Liver (tissue), 9 donors: ENCODE measurements around the gene LRMDA. TPM values are rescaled to one million over a fixed set of nuclear protein-coding genes. Genes with fewer than 3 reads are reported as not detected.

Source experiments
- DNase-seq: peaks from one replicate; pipeline ENCODE4 v3.0.0-alpha.2; 2017; ENCODE audit warnings: low spot score
- H3K27ac ChIP-seq, 2 donors: one replicate each; pipeline ENCODE4 v1.7.0; 2013; ENCODE audit warnings: inconsistent platforms in 2 of 2, low read length in 2 of 2, control low read depth in 1 of 2, low read depth in 1 of 2, mild to moderate bottlenecking in 1 of 2
- H3K27me3 ChIP-seq, 4 donors: one replicate each; pipeline versions ENCODE4 v1.6.1 to v1.7.0; 2013; ENCODE audit warnings: low read length in 3 of 4, inconsistent platforms in 1 of 4, mild to moderate bottlenecking in 1 of 4, moderate library complexity in 1 of 4; ENCODE audit not compliant: control insufficient read depth in 4 of 4, insufficient read depth in 4 of 4
- H3K36me3 ChIP-seq, 4 donors: one replicate each; pipeline versions ENCODE4 v1.6.1 to v1.7.0; 2013; ENCODE audit warnings: low read length in 3 of 4, mild to moderate bottlenecking in 3 of 4, low read depth in 1 of 4, moderate library complexity in 1 of 4; ENCODE audit not compliant: control insufficient read depth in 4 of 4, insufficient read depth in 3 of 4
- H3K4me1 ChIP-seq, 4 donors: one replicate each; pipeline versions ENCODE4 v1.6.1 to v1.7.0; 2013; ENCODE audit warnings: low read length in 3 of 4, mild to moderate bottlenecking in 3 of 4, moderate library complexity in 1 of 4; ENCODE audit not compliant: control insufficient read depth in 4 of 4, insufficient read depth in 4 of 4
- H3K4me3 ChIP-seq, 3 donors: one replicate each; pipeline versions ENCODE4 v1.6.1 to v1.7.0; 2013; ENCODE audit warnings: low read length in 3 of 3, control low read depth in 1 of 3, low read depth in 1 of 3, mild to moderate bottlenecking in 1 of 3
- H3K9ac ChIP-seq, 2 donors: one replicate each; pipeline ENCODE4 v1.7.0; 2013; ENCODE audit warnings: low read length in 2 of 2, mild to moderate bottlenecking in 2 of 2, moderate library complexity in 2 of 2, control low read depth in 1 of 2, low read depth in 1 of 2
- H3K9me3 ChIP-seq, 4 donors: one replicate each; pipeline versions ENCODE4 v1.6.1 to v1.7.0; 2013; ENCODE audit warnings: low read length in 3 of 4; ENCODE audit not compliant: control insufficient read depth in 4 of 4
- ATF3 ChIP-seq: IDR thresholded peaks from 2 replicates; pipeline ENCODE4 v1.6.1; 2016; ENCODE audit warnings: antibody characterized with exemption
- CTCF ChIP-seq: fragments of 150-350 bp; IDR thresholded peaks from 2 replicates; pipeline ENCODE4 v1.5.1; 2017; ENCODE audit warnings: improper control_type of control experiment, low read depth, low read length; ENCODE audit not compliant: missing input control
- EGR1 ChIP-seq, 2 donors: IDR thresholded peaks; 2 replicates each; pipeline ENCODE4 v1.6.1; 2016 to 2018; ENCODE audit warnings: antibody characterized with exemption in 2 of 2, low read depth in 2 of 2
- FOXA1 ChIP-seq: IDR thresholded peaks from 2 replicates; pipeline ENCODE4 v1.6.1; 2016; ENCODE audit warnings: antibody characterized with exemption
- FOXA2 ChIP-seq: IDR thresholded peaks from 2 replicates; pipeline ENCODE4 v1.6.1; 2016; ENCODE audit warnings: antibody characterized with exemption
- GABPA ChIP-seq, 2 donors: IDR thresholded peaks in 1 of 2; conservative IDR thresholded peaks in 1 of 2; 2 replicates each; pipeline ENCODE4 v1.6.1; 2016; ENCODE audit warnings: antibody characterized with exemption in 2 of 2, mild to moderate bottlenecking in 1 of 2, moderate library complexity in 1 of 2
- HNF4A ChIP-seq, 2 donors: conservative IDR thresholded peaks; 2 replicates each; pipeline ENCODE4 v1.6.1; 2016; ENCODE audit warnings: antibody characterized with exemption in 2 of 2, mild to moderate bottlenecking in 2 of 2
- HNF4G ChIP-seq: IDR thresholded peaks from 2 replicates; pipeline ENCODE4 v1.6.1; 2016; ENCODE audit warnings: antibody characterized with exemption
- JUND ChIP-seq, 2 donors: IDR thresholded peaks; 2 replicates each; pipeline ENCODE4 v1.6.1; 2016; ENCODE audit warnings: antibody characterized with exemption in 2 of 2
- MAX ChIP-seq: IDR thresholded peaks from 2 replicates; pipeline ENCODE4 v1.6.1; 2016; ENCODE audit warnings: antibody characterized with exemption
- NR2F2 ChIP-seq: IDR thresholded peaks from 2 replicates; pipeline ENCODE4 v1.6.1; 2016; ENCODE audit warnings: antibody characterized with exemption
- RAD21 ChIP-seq, 2 donors: IDR thresholded peaks; 2 replicates each; pipeline ENCODE4 v1.6.1; 2016; ENCODE audit warnings: antibody characterized with exemption in 2 of 2, mild to moderate bottlenecking in 2 of 2
- REST ChIP-seq: IDR thresholded peaks from 2 replicates; pipeline ENCODE4 v1.6.1; 2016; ENCODE audit warnings: antibody characterized with exemption, mild to moderate bottlenecking
- RXRA ChIP-seq, 2 donors: IDR thresholded peaks; 2 replicates each; pipeline ENCODE4 v1.6.1; 2017 to 2018; ENCODE audit warnings: antibody characterized with exemption in 2 of 2, mild to moderate bottlenecking in 1 of 2
- SP1 ChIP-seq: IDR thresholded peaks from 2 replicates; pipeline ENCODE4 v1.6.1; 2018; ENCODE audit warnings: antibody characterized with exemption, mild to moderate bottlenecking
- TAF1 ChIP-seq: conservative IDR thresholded peaks from 2 replicates; pipeline ENCODE4 v1.6.1; 2016; ENCODE audit warnings: antibody characterized with exemption, mild to moderate bottlenecking
- YY1 ChIP-seq: IDR thresholded peaks from 2 replicates; pipeline ENCODE4 v1.6.1; 2016; ENCODE audit warnings: antibody characterized with exemption, mild to moderate bottlenecking
- ZBTB33 ChIP-seq: IDR thresholded peaks from 2 replicates; pipeline ENCODE4 v1.6.1; 2016; ENCODE audit warnings: antibody characterized with exemption
- WGBS: extraction: QIAGEN DNeasy Blood & Tissue Kit; methylation state at CpG from one replicate; pipeline ENCODE4 v1.1.7; 2013; 5-methylcytosine and 5-hydroxymethylcytosine counted together
- polyA plus RNA-seq, 2 donors: library from polyadenylated mRNA; stranded (reverse) in 1 of 2; unstranded in 1 of 2; fragments of 200-250 nt in 1 of 2; fragments of >200 nt in 1 of 2; fragmentation: Nextera tagmentation in 1 of 2; extraction: Ambion mirVana in 1 of 2; gene quantifications; one replicate each; pipeline versions ENCODE4 v1.2.1 to v1.2.3, GENCODE V29; 2013 to 2015
- total RNA-seq, 2 donors: library from RNA; depleted of rRNA; stranded (reverse); fragments of >200 nt; gene quantifications; one replicate each; pipeline ENCODE4 v1.2.3, GENCODE V29; 2014
- donor health status: healthy.
- donor health status: healthy.
- donor health status: healthy.
- donor health status: healthy.
- donor health status: healthy.

The LRMDA gene
- total and polyA plus RNA-seq, 4 donors: 7.9 to 15.8 (median 11.3) TPM

- DNase-seq: no peak
- H3K9me3 ChIP-seq: no peaks in the 10 kb centered on the region
- 10% methylated on average over 4 of the region's 4 CpGs for WGBS
- no peak overlapping the region for H3K9ac ChIP-seq
- peaks cover 0 to 19% (median 10%) of the 10 kb centered on the region in 4 donors for H3K4me1 ChIP-seq
- H3K27ac ChIP-seq: peak overlapping the region; percentile 62 to 76
- peak overlapping the region in 1 of 3 donors; percentile 27 for H3K4me3 ChIP-seq
- peak; percentile 35 to 78 for TF ChIP-seq RXRA (IDR thresholded peaks at IDR 0.05)
- TF ChIP-seq JUND (IDR thresholded peaks at IDR 0.05): peak in 1 of 2 donors; percentile 39
- TF ChIP-seq NR2F2: no peak
- peak; percentile 72 for TF ChIP-seq SP1
- TF ChIP-seq HNF4A (conservative IDR thresholded peaks at IDR 0.05): peak; percentile 55 to 67
- no peak for TF ChIP-seq HNF4G
- peak; percentile 94 for TF ChIP-seq MAX
- TF ChIP-seq YY1: peak; percentile 88
- TF ChIP-seq FOXA1: peak; percentile 62
- TF ChIP-seq FOXA2: peak; percentile 77
- no peak for TF ChIP-seq EGR1 (IDR thresholded peaks at IDR 0.05; ENCODE audit: low read depth in 2 of 2)
- TF ChIP-seq ZBTB33: peak; percentile 54
- TF ChIP-seq GABPA (IDR thresholded peaks at IDR 0.05 in 1 of 2, conservative IDR thresholded peaks at IDR 0.05 in 1 of 2): peak in 1 of 2 donors; percentile 22
- TF ChIP-seq TAF1: peak; percentile 36
- TF ChIP-seq CTCF: no peak
- TF ChIP-seq RAD21 (IDR thresholded peaks at IDR 0.05): peak; percentile 60 to 64
- TF ChIP-seq REST: peak; percentile 41
- no peak for TF ChIP-seq ATF3
- no peaks in the 10 kb centered on the region for H3K27me3 ChIP-seq
- H3K36me3 ChIP-seq: no peaks in the 10 kb centered on the region
Measured at GRCh38 chr10:75788394-75789205, 357.2 kb downstream of the LRMDA start.
